Erythroblast (primary cell): ENCODE results near the gene TYROBP.

Experiments
- GATA1 ChIP-seq: IDR thresholded peaks from 2 replicates; pipeline ENCODE4 v1.6.1; 2011; ENCODE audit warnings: low read depth, mild to moderate bottlenecking, control low read depth, low read length, moderate library complexity
- POLR2A ChIP-seq: IDR thresholded peaks from 2 replicates; pipeline ENCODE4 v1.6.1; 2011; ENCODE audit warnings: mild to moderate bottlenecking, low read length

GRCh38 chr19:35904311-35905068 is 3.6 kb downstream of the TYROBP start:
- no peak for TF ChIP-seq POLR2A
- TF ChIP-seq GATA1: no peak
